H9 (cell line): ENCODE measurements around the gene EVI5L. TPM values are rescaled to one million over a fixed set of nuclear protein-coding genes. Genes with fewer than 3 reads are reported as not detected.

Source experiments
- DNase-seq: peaks from one replicate; pipeline ENCODE4 v3.0.0-alpha.2; 2017
- H2AFZ ChIP-seq: one replicate; pipeline ENCODE4 v1.6.1; 2013; ENCODE audit warnings: mild to moderate bottlenecking, low read length, control low read depth, moderate library complexity
- H2AK5ac ChIP-seq: 2 replicates; pipeline ENCODE4 v1.6.1; 2013; ENCODE audit warnings: low read length, control low read depth, mixed read lengths; ENCODE audit not compliant: insufficient read length
- H2BK120ac ChIP-seq: one replicate; pipeline ENCODE4 v1.6.1; 2013; ENCODE audit warnings: low read depth, mild to moderate bottlenecking, low read length, control low read depth, inconsistent platforms; ENCODE audit not compliant: poor library complexity, severe bottlenecking
- H2BK12ac ChIP-seq: 2 replicates; pipeline ENCODE4 v1.6.1; 2013; ENCODE audit warnings: low read length, control low read depth, mixed read lengths, low read depth; ENCODE audit not compliant: insufficient read length
- H2BK15ac ChIP-seq: 2 replicates; pipeline ENCODE4 v1.6.1; 2013; ENCODE audit warnings: low read depth, low read length, control low read depth
- H2BK20ac ChIP-seq: one replicate; pipeline ENCODE4 v1.6.1; 2013; ENCODE audit warnings: low read depth, mild to moderate bottlenecking, low read length, control low read depth, inconsistent platforms; ENCODE audit not compliant: poor library complexity, severe bottlenecking
- H2BK5ac ChIP-seq: 2 replicates; pipeline ENCODE4 v1.6.1; 2013; ENCODE audit warnings: low read length, control low read depth, mixed read lengths; ENCODE audit not compliant: insufficient read length
- H3K14ac ChIP-seq: 2 replicates; pipeline ENCODE4 v1.6.1; 2013; ENCODE audit warnings: low read length, control low read depth; ENCODE audit not compliant: insufficient read depth
- H3K18ac ChIP-seq: 2 replicates; pipeline ENCODE4 v1.6.1; 2013; ENCODE audit warnings: low read depth, mild to moderate bottlenecking, mixed read lengths, low read length, control low read depth; ENCODE audit not compliant: insufficient read length
- H3K23ac ChIP-seq: 2 replicates; pipeline ENCODE4 v1.6.1; 2013; ENCODE audit warnings: low read length, control low read depth, mixed read lengths, low read depth; ENCODE audit not compliant: insufficient read length
- H3K23me2 ChIP-seq: 2 replicates; pipeline ENCODE4 v1.6.1; 2013; ENCODE audit warnings: low read depth, mild to moderate bottlenecking, mixed read lengths, low read length, control low read depth; ENCODE audit not compliant: insufficient read length, poor library complexity, severe bottlenecking
- H3K27ac ChIP-seq: 2 replicates; pipeline ENCODE4 v1.5.1; 2013; ENCODE audit warnings: low read length, control low read depth, mixed read lengths, low read depth; ENCODE audit not compliant: insufficient read length
- H3K27me3 ChIP-seq: 2 replicates; pipeline ENCODE4 v1.6.1; 2013; ENCODE audit warnings: low read length, control low read depth, inconsistent platforms; ENCODE audit not compliant: insufficient read depth
- H3K4ac ChIP-seq: 2 replicates; pipeline ENCODE4 v1.6.1; 2013; ENCODE audit warnings: low read depth, mild to moderate bottlenecking, control low read depth, inconsistent platforms, low read length, moderate library complexity
- H3K4me1 ChIP-seq: 2 replicates; pipeline ENCODE4 v1.6.1; 2013; ENCODE audit warnings: low read length, control low read depth, inconsistent platforms; ENCODE audit not compliant: insufficient read depth
- H3K4me2 ChIP-seq: 2 replicates; pipeline ENCODE4 v1.6.1; 2013; ENCODE audit warnings: low read length, control low read depth, mixed read lengths; ENCODE audit not compliant: insufficient read length, insufficient read depth
- H3K56ac ChIP-seq: 2 replicates; pipeline ENCODE4 v1.6.1; 2013; ENCODE audit warnings: low read depth, mild to moderate bottlenecking, mixed read lengths, low read length, control low read depth; ENCODE audit not compliant: insufficient read length
- H3K79me1 ChIP-seq: 2 replicates; pipeline ENCODE4 v1.6.1; 2013; ENCODE audit warnings: low read depth, mild to moderate bottlenecking, moderate library complexity, low read length, control low read depth, inconsistent platforms; ENCODE audit not compliant: insufficient read depth, poor library complexity, severe bottlenecking
- H3K79me2 ChIP-seq: 2 replicates; pipeline ENCODE4 v1.6.1; 2013; ENCODE audit warnings: low read length, control low read depth, inconsistent platforms; ENCODE audit not compliant: insufficient read depth
- H3K9ac ChIP-seq: 2 replicates; pipeline ENCODE4 v1.6.1; 2013; ENCODE audit warnings: low read length, control low read depth, mixed read lengths; ENCODE audit not compliant: insufficient read length; ENCODE audit errors: extremely low read depth
- H3K9me3 ChIP-seq: one replicate; pipeline ENCODE4 v1.6.1; 2013; ENCODE audit warnings: low read depth, low read length, inconsistent platforms; ENCODE audit not compliant: control insufficient read depth
- H3T11ph ChIP-seq: one replicate; pipeline ENCODE4 v1.6.1; 2013; ENCODE audit warnings: mild to moderate bottlenecking, low read length, control low read depth, inconsistent platforms
- H4K20me1 ChIP-seq: one replicate; pipeline ENCODE4 v1.6.1; 2013; ENCODE audit not compliant: control insufficient read depth, insufficient read length, insufficient read depth
- H4K5ac ChIP-seq: 2 replicates; pipeline ENCODE4 v1.6.1; 2013; ENCODE audit warnings: low read depth, mild to moderate bottlenecking, mixed read lengths, low read length, control low read depth; ENCODE audit not compliant: insufficient read length
- H4K8ac ChIP-seq: replicated peaks from 2 replicates; pipeline ENCODE4 v1.6.1; 2013; ENCODE audit warnings: low read length, control low read depth, mixed read lengths, low read depth; ENCODE audit not compliant: insufficient read length
- H4K91ac ChIP-seq: 2 replicates; pipeline ENCODE4 v1.6.1; 2013; ENCODE audit warnings: low read depth, mild to moderate bottlenecking, moderate library complexity, mixed read lengths, low read length, control low read depth; ENCODE audit not compliant: insufficient read length
- H3K27ac Mint-ChIP-seq, 3 experiments: 2 replicates in 2 of 3; 3 replicates in 1 of 3; pipeline ENCODE4 v1.8.0; 2020 to 2021; ENCODE audit warnings: mixed read lengths in 3 of 3, mild to moderate bottlenecking in 1 of 3, moderate library complexity in 1 of 3
- H3K27me3 Mint-ChIP-seq: 2 replicates; pipeline ENCODE4 v1.8.0; 2021; ENCODE audit warnings: low read depth, mild to moderate bottlenecking, moderate library complexity, mixed read lengths
- H3K36me3 Mint-ChIP-seq, 3 experiments: 2 replicates in 2 of 3; 3 replicates in 1 of 3; pipeline ENCODE4 v1.8.0; 2020 to 2021; ENCODE audit warnings: low read depth in 3 of 3, mixed read lengths in 3 of 3; ENCODE audit not compliant: insufficient read depth in 1 of 3
- H3K4me1 Mint-ChIP-seq, 2 experiments: 2 replicates each; pipeline ENCODE4 v1.8.0; 2020; ENCODE audit warnings: mixed read lengths in 2 of 2
- H3K4me3 Mint-ChIP-seq, 2 experiments: 2 replicates in 1 of 2; 3 replicates in 1 of 2; pipeline ENCODE4 v1.8.0; 2020 to 2021; ENCODE audit warnings: mild to moderate bottlenecking in 2 of 2, mixed read lengths in 2 of 2, moderate library complexity in 1 of 2
- H3K9me3 Mint-ChIP-seq, 2 experiments: 2 replicates in 1 of 2; 3 replicates in 1 of 2; pipeline ENCODE4 v1.8.0; 2020; ENCODE audit warnings: mild to moderate bottlenecking in 2 of 2, mixed read lengths in 2 of 2, moderate library complexity in 1 of 2
- CTCF ChIP-seq: fragments of 200-600 bp; sonication (generic); conservative IDR thresholded peaks from 3 replicates; pipeline ENCODE4 v1.8.0; 2021; ENCODE audit warnings: antibody characterized with exemption, mild to moderate bottlenecking
- WGBS: extraction: QIAGEN DNeasy Blood & Tissue Kit; methylation state at CpG from one replicate; pipeline ENCODE4 v1.1.7; 2013; ENCODE audit warnings: missing lambda C conversion rate, low lambda C conversion rate, mixed read lengths; ENCODE audit not compliant: insufficient read length; ENCODE audit errors: extremely low coverage; 5-methylcytosine and 5-hydroxymethylcytosine counted together
- total RNA-seq: library from RNA; stranded (reverse); gene quantifications from 2 replicates; pipeline ENCODE4 v1.2.1, GENCODE V29; 2021

The EVI5L gene
- total RNA-seq, 1 experiment from 2014 or later = 7.1 TPM

- Histone ChIP-seq H4K5ac (no peak overlapping the region), H3T11ph (no peak overlapping the region), H3K56ac (no peak overlapping the region), H3K18ac (no peak overlapping the region), H3K27me3 (no peaks in the 10 kb centered on the region), H2BK120ac (no peak overlapping the region), H3K14ac (no peak overlapping the region), H3K79me1 (no peaks in the 10 kb centered on the region), H3K23ac (no peak overlapping the region), H3K9me3 (no peaks in the 10 kb centered on the region), H2BK15ac (no peak overlapping the region), H3K4me1 (no peaks in the 10 kb centered on the region), H2AFZ (no peak overlapping the region), H2BK5ac (no peak overlapping the region), H4K20me1 (no peaks in the 10 kb centered on the region), H2AK5ac (no peak overlapping the region), H3K4me2 (no peak overlapping the region), H3K27ac (no peak overlapping the region), H3K9ac (no peak overlapping the region), H4K8ac (no peak overlapping the region), H3K79me2 (no peaks in the 10 kb centered on the region), H4K91ac (no peak overlapping the region), H2BK20ac (no peak overlapping the region), H3K23me2 (no peaks in the 10 kb centered on the region), H3K4ac (no peak overlapping the region), H2BK12ac (no peak overlapping the region)
- Mint-ChIP-seq H3K4me1 (0 out of 4 replicates have a peak, but pooled peaks cover under 1 to 2% of the 10 kb centered on the region in 2 experiments), H3K4me3 (no peak overlapping the region), H3K27ac (no peak overlapping the region; a peak in 1 of 7 replicates), H3K36me3 (no peaks in the 10 kb centered on the region), H3K27me3 (peaks cover 6% of the 10 kb centered on the region), H3K9me3 (peaks cover 5 to 10% of the 10 kb centered on the region in 2 experiments; a peak in 3 of 5 replicates)
- TF ChIP-seq CTCF = no peak
- no CpG with 5 or more reads among the region's 19 CpGs for WGBS
- DNase-seq = no peak
Measured at GRCh38 chr19:7879836-7880235, 49.8 kb downstream of the EVI5L start.
